Colonic mucosa (tissue), 4 donors: Measurements from ENCODE around the gene ARL15. TPM values are rescaled to one million over a fixed set of nuclear protein-coding genes. Genes with fewer than 3 reads are reported as not detected.
"Not testable (repeated sequence)": the region's sequence is repeated elsewhere in the genome, so short reads cannot be mapped to it uniquely, and the experiment has no call there.

Source experiments
- DNase-seq: peaks from one replicate; pipeline ENCODE4 v3.0.0-alpha.2; 2020
- H3K27ac ChIP-seq: fragments of 200-600 bp; one replicate; pipeline ENCODE4 v1.8.0; 2021
- H3K27me3 ChIP-seq: fragments of 200-600 bp; one replicate; pipeline ENCODE4 v1.8.0; 2021
- H3K36me3 ChIP-seq: fragments of 200-600 bp; one replicate; pipeline ENCODE4 v1.8.0; 2021
- H3K4me1 ChIP-seq: fragments of 200-600 bp; one replicate; pipeline ENCODE4 v1.8.0; 2021; ENCODE audit warnings: mild to moderate bottlenecking
- H3K4me3 ChIP-seq: fragments of 200-600 bp; one replicate; pipeline ENCODE4 v1.8.0; 2021
- H3K9ac ChIP-seq, 2 donors: one replicate each; pipeline ENCODE4 v1.7.0; 2013; ENCODE audit warnings: control low read depth in 2 of 2, low read depth in 2 of 2, low read length in 2 of 2
- H3K9me3 ChIP-seq: fragments of 200-600 bp; one replicate; pipeline ENCODE4 v1.8.0; 2021
- CTCF ChIP-seq: fragments of 200-600 bp; IDR thresholded peaks from one replicate; pipeline ENCODE4 v1.8.0; 2022; ENCODE audit warnings: antibody characterized with exemption, mild to moderate bottlenecking
- intact Hi-C: fragments of 100-400 bp; cut with DNase I; formaldehyde crosslinking; loops from one replicate; pipeline ENCODE4 v1.14.1; 2022
- total RNA-seq, 2 donors: library from RNA; stranded (reverse); fragmentation: NEBNext Ultra II Directional in 1 of 2; extraction: Animal tissue kit (Norgen Biotek cat#: 25700) in 1 of 2; gene quantifications; one replicate each; pipeline ENCODE4 v1.2.1, GENCODE V29; 2021
- donor health status: healthy.
- donor health status: DM: no; HTN: no; CAD: no.
- donor health status: DM: no; HTN: no; CAD: no.

The ARL15 gene
- total RNA-seq, 2 donors from 2014 or later = 18.4 to 35.1 TPM

GRCh38 chr5:53983568-53984460 is 326.6 kb downstream of the ARL15 start:
- no peak for DNase-seq
- no peak for TF ChIP-seq CTCF
- intact Hi-C loops = no loop called here
- H3K4me1 ChIP-seq = no peaks in the 10 kb centered on the region
- H3K27ac ChIP-seq = no peak overlapping the region
- no peaks in the 10 kb centered on the region for H3K27me3 ChIP-seq
- H3K9me3 ChIP-seq = no peaks in the 10 kb centered on the region
- H3K36me3 ChIP-seq = no peaks in the 10 kb centered on the region
- H3K9ac ChIP-seq = no peak overlapping the region
- H3K4me3 ChIP-seq = no peak overlapping the region

GRCh38 chr5:53982319-53982718 is 328.1 kb downstream of the ARL15 start:
- H3K27me3 ChIP-seq, H3K4me3 ChIP-seq, DNase-seq, H3K36me3 ChIP-seq, H3K9ac ChIP-seq, H3K9me3 ChIP-seq, H3K27ac ChIP-seq, intact Hi-C loops, H3K4me1 ChIP-seq: not testable (repeated sequence)

GRCh38 chr5:53980061-53980460 is 330.3 kb downstream of the ARL15 start:
- no peak for DNase-seq
- TF ChIP-seq CTCF = no peak
- H3K9ac ChIP-seq = no peak overlapping the region
- H3K4me3 ChIP-seq = no peak overlapping the region
- no peaks in the 10 kb centered on the region for H3K4me1 ChIP-seq
- H3K9me3 ChIP-seq = no peaks in the 10 kb centered on the region
- H3K27ac ChIP-seq = no peak overlapping the region
- no peaks in the 10 kb centered on the region for H3K36me3 ChIP-seq
- intact Hi-C loops = no loop called here
- H3K27me3 ChIP-seq = no peaks in the 10 kb centered on the region

- Histone ChIP-seq H3K4me1 (no peaks in the 10 kb centered on the region), H3K4me3 (no peak overlapping the region), H3K27me3 (no peaks in the 10 kb centered on the region), H3K27ac (no peak overlapping the region), H3K9me3 (no peaks in the 10 kb centered on the region), H3K36me3 (no peaks in the 10 kb centered on the region), H3K9ac (no peak overlapping the region)
- intact Hi-C loops = no loop called here
- no peak for DNase-seq
- TF ChIP-seq CTCF = no peak
Observed at GRCh38 chr5:53974021-53974420, 336.4 kb downstream of the ARL15 start.

- TF ChIP-seq CTCF = no peak
- intact Hi-C loops = no loop called here
- H3K27ac ChIP-seq = no peak overlapping the region
- DNase-seq = no peak
- H3K27me3 ChIP-seq = no peaks in the 10 kb centered on the region
- H3K4me3 ChIP-seq = no peak overlapping the region
- H3K9me3 ChIP-seq = no peaks in the 10 kb centered on the region
- H3K9ac ChIP-seq = no peak overlapping the region
- H3K36me3 ChIP-seq = no peaks in the 10 kb centered on the region
- H3K4me1 ChIP-seq = no peaks in the 10 kb centered on the region
Observed at GRCh38 chr5:53972314-53972713, 338.1 kb downstream of the ARL15 start.

- TF ChIP-seq CTCF = no peak
- Histone ChIP-seq H3K27ac (no peak overlapping the region), H3K27me3 (no peaks in the 10 kb centered on the region), H3K9me3 (no peaks in the 10 kb centered on the region), H3K4me1 (no peaks in the 10 kb centered on the region), H3K36me3 (no peaks in the 10 kb centered on the region), H3K9ac (no peak overlapping the region), H3K4me3 (no peak overlapping the region)
- DNase-seq = no peak
- intact Hi-C loops = no loop called here
Observed at GRCh38 chr5:53971551-53971950, 338.8 kb downstream of the ARL15 start.
